C1 segment of cervical spinal cord (tissue), 14 donors: ENCODE measurements around the gene ST6GALNAC5.

Source experiments
- DNase-seq, 14 donors: peaks; one replicate each; lab custom pipeline; 2025; lab: John Stamatoyannopoulos, UW

Gene ST6GALNAC5

GRCh38 chr1:77047978-77048614 is 180.8 kb downstream of the ST6GALNAC5 start:
- DNase-seq = no peak

- no peak for DNase-seq
Measured at GRCh38 chr1:77048615-77049005, 181.3 kb downstream of the ST6GALNAC5 start.

- DNase-seq = no peak
Measured at GRCh38 chr1:77051425-77051824, 184.1 kb downstream of the ST6GALNAC5 start.

- DNase-seq = no peak
Measured at GRCh38 chr1:77056525-77056924, 189.2 kb downstream of the ST6GALNAC5 start.

GRCh38 chr1:77057994-77058585 is 190.8 kb downstream of the ST6GALNAC5 start:
- no peak for DNase-seq

- no peak for DNase-seq
Measured at GRCh38 chr1:77060000-77060399, 192.7 kb downstream of the ST6GALNAC5 start.

GRCh38 chr1:77061162-77061561 is 193.9 kb downstream of the ST6GALNAC5 start:
- DNase-seq = no peak

GRCh38 chr1:77063118-77063517 is 195.8 kb downstream of the ST6GALNAC5 start:
- no peak for DNase-seq

- no peak for DNase-seq
Measured at GRCh38 chr1:77064246-77064645, 197.0 kb downstream of the ST6GALNAC5 start.

GRCh38 chr1:77065693-77066342 is 198.5 kb downstream of the ST6GALNAC5 start:
- DNase-seq = no peak

GRCh38 chr1:77068013-77068412 is 200.7 kb downstream of the ST6GALNAC5 start:
- no peak for DNase-seq

GRCh38 chr1:77076759-77077158 is 209.5 kb downstream of the ST6GALNAC5 start:
- DNase-seq = no peak

- no peak for DNase-seq
Measured at GRCh38 chr1:77081834-77082233, 214.6 kb downstream of the ST6GALNAC5 start.

GRCh38 chr1:77084457-77084856 is 217.2 kb downstream of the ST6GALNAC5 start:
- no peak for DNase-seq

GRCh38 chr1:77085109-77085508 is 217.8 kb downstream of the ST6GALNAC5 start:
- no peak for DNase-seq

- DNase-seq = no peak
Measured at GRCh38 chr1:77089756-77090155, 222.5 kb downstream of the ST6GALNAC5 start.

GRCh38 chr1:77095236-77095635 is 228.0 kb downstream of the ST6GALNAC5 start:
- no peak for DNase-seq

GRCh38 chr1:77096496-77097255 is 229.4 kb downstream of the ST6GALNAC5 start:
- DNase-seq = no peak

GRCh38 chr1:77100875-77101274 is 233.6 kb downstream of the ST6GALNAC5 start:
- no peak for DNase-seq

- no peak for DNase-seq
Measured at GRCh38 chr1:77103486-77103885, 236.2 kb downstream of the ST6GALNAC5 start.

- DNase-seq = no peak
Measured at GRCh38 chr1:77104672-77105071, 237.4 kb downstream of the ST6GALNAC5 start.
